Endothelial cell of umbilical vein (primary cell): ENCODE measurements around the gene SORT1. TPM values are rescaled to one million over a fixed set of nuclear protein-coding genes. Genes with fewer than 3 reads are reported as not detected.

ENCODE experiments used
- BruUV-seq: library from RNA; stranded (reverse); fragments of 400-500 nt; replicated peaks from 2 replicates; lab custom pipeline; 2021; lab: Mats Ljungman, UMichigan
- CTCF ChIA-PET: fragments of 300-600, 350-600 bp; sonication (Branson Sonifier 250); formaldehyde crosslinking; loops from one replicate; lab custom pipeline; 2021; ENCODE audit warnings: antibody characterized with exemption, inconsistent platforms; lab: Charles Lee
- POLR2A ChIA-PET: fragments of 300-600, 350-600 bp; sonication (Branson Sonifier 250); formaldehyde crosslinking; loops from one replicate; lab custom pipeline; 2021; ENCODE audit warnings: antibody characterized with exemption, inconsistent platforms; lab: Charles Lee
- DNase-seq: peaks from one replicate; pipeline ENCODE4 v3.0.0-alpha.2; 2011; ENCODE audit warnings: low read depth, low spot score
- FAIRE-seq: peaks from 2 replicates; lab custom pipeline; 2011; peaks lifted over from hg19 to GRCh38; lab: Jason Lieb, UNC
- H2AFZ ChIP-seq: 2 replicates; pipeline ENCODE4 v1.6.0; 2012; ENCODE audit warnings: low read depth, low read length, control low read depth, inconsistent platforms
- H3K27ac ChIP-seq: 2 replicates; pipeline ENCODE4 v1.5.1; 2011; ENCODE audit warnings: low read depth, mild to moderate bottlenecking, control low read depth, low read length, moderate library complexity; ENCODE audit not compliant: insufficient read depth
- H3K27me3 ChIP-seq, 2 experiments: 2 replicates each; pipeline versions ENCODE4 v1.6.0 to v1.6.1; 2011; ENCODE audit warnings: low read length in 2 of 2, mixed read lengths in 1 of 2; ENCODE audit not compliant: control insufficient read depth in 2 of 2, insufficient read depth in 2 of 2
- H3K36me3 ChIP-seq, 2 experiments: 2 replicates in 1 of 2; 3 replicates in 1 of 2; pipeline ENCODE4 v1.5.1; 2011; ENCODE audit warnings: low read length in 2 of 2, mild to moderate bottlenecking in 1 of 2, moderate library complexity in 1 of 2; ENCODE audit not compliant: control insufficient read depth in 2 of 2, insufficient read depth in 2 of 2; ENCODE audit errors: extremely low read depth in 1 of 2
- H3K4me1 ChIP-seq: 3 replicates; pipeline ENCODE4 v1.5.1; 2011; ENCODE audit warnings: mild to moderate bottlenecking, low read length; ENCODE audit not compliant: control insufficient read depth, insufficient read depth; ENCODE audit errors: extremely low read depth
- H3K4me2 ChIP-seq: 2 replicates; pipeline ENCODE4 v1.6.1; 2011; ENCODE audit warnings: low read length, control low read depth, mixed read lengths; ENCODE audit not compliant: insufficient read depth
- H3K4me3 ChIP-seq, 3 experiments: fragments of 200-600 bp in 1 of 3; sonication (generic), shearing (Covaris generic) in 1 of 3; replicated peaks in 1 of 3; 2 replicates each; pipeline ENCODE4 v1.5.1; 2011 to 2016; ENCODE audit warnings: control low read depth in 3 of 3, low read length in 3 of 3, mild to moderate bottlenecking in 2 of 3, inconsistent platforms in 1 of 3, low read depth in 1 of 3, moderate library complexity in 1 of 3; ENCODE audit not compliant: insufficient read depth in 1 of 3
- H3K79me2 ChIP-seq: 2 replicates; pipeline ENCODE4 v1.6.0; 2012; ENCODE audit warnings: low read length, inconsistent platforms; ENCODE audit not compliant: control insufficient read depth, insufficient read depth
- H3K9ac ChIP-seq: replicated peaks from 2 replicates; pipeline ENCODE3; 2011; ENCODE audit warnings: low read length, control low read depth; ENCODE audit not compliant: insufficient read depth; ENCODE audit errors: extremely low read depth
- H3K9me1 ChIP-seq: replicated peaks from 3 replicates; pipeline ENCODE4 v1.6.0; 2011; ENCODE audit warnings: mild to moderate bottlenecking, low read length; ENCODE audit not compliant: control insufficient read depth, insufficient read depth; ENCODE audit errors: extremely low read depth
- H3K9me3 ChIP-seq: replicated peaks from 2 replicates; pipeline ENCODE4 v1.5.1; 2012; ENCODE audit warnings: low read length, inconsistent platforms; ENCODE audit not compliant: control insufficient read depth, insufficient read depth
- H4K20me1 ChIP-seq: replicated peaks from 2 replicates; pipeline ENCODE3; 2011; ENCODE audit warnings: mild to moderate bottlenecking, low read length; ENCODE audit not compliant: control insufficient read depth, insufficient read depth; ENCODE audit errors: extremely low read depth
- CTCF ChIP-seq, 2 donors: IDR thresholded peaks; 1 replicate in 1 of 2; 2 replicates in 1 of 2; pipeline ENCODE4 v1.5.1; 2011; ENCODE audit warnings: low read length in 2 of 2, mild to moderate bottlenecking in 2 of 2, moderate library complexity in 2 of 2, control low read depth in 1 of 2, inconsistent platforms in 1 of 2, low read depth in 1 of 2; ENCODE audit not compliant: insufficient read depth in 1 of 2; ENCODE audit errors: extremely low read depth in 1 of 2
- EZH2 ChIP-seq: IDR thresholded peaks from 2 replicates; pipeline ENCODE4 v1.6.1; 2012; ENCODE audit warnings: borderline replicate concordance, low read depth, mild to moderate bottlenecking, moderate library complexity, low read length, inconsistent platforms; ENCODE audit not compliant: severe bottlenecking
- FOS ChIP-seq: IDR thresholded peaks from 2 replicates; pipeline ENCODE4 v1.6.1; 2011; ENCODE audit warnings: mild to moderate bottlenecking, low read length, moderate library complexity, borderline replicate concordance; ENCODE audit not compliant: insufficient read depth
- GATA2 ChIP-seq: IDR thresholded peaks from 2 replicates; pipeline ENCODE4 v1.7.0; 2011; ENCODE audit warnings: low read depth, mild to moderate bottlenecking, moderate library complexity, mixed read lengths, low read length; ENCODE audit not compliant: insufficient read length, insufficient read depth
- JUN ChIP-seq: IDR thresholded peaks from 2 replicates; pipeline ENCODE4 v1.6.1; 2011; ENCODE audit warnings: borderline replicate concordance, low read depth; ENCODE audit not compliant: insufficient read length, insufficient read depth
- MAX ChIP-seq: IDR thresholded peaks from 2 replicates; pipeline ENCODE4 v1.6.1; 2011; ENCODE audit not compliant: insufficient read depth, insufficient read length
- MYC ChIP-seq: IDR thresholded peaks from one replicate; pipeline ENCODE4 v1.6.1; 2011; ENCODE audit warnings: mild to moderate bottlenecking, low read depth, low read length
- POLR2A ChIP-seq: IDR thresholded peaks from 2 replicates; pipeline ENCODE4 v1.6.1; 2012; ENCODE audit warnings: low read depth, mild to moderate bottlenecking, control low read depth, low read length
- POLR2AphosphoS5 ChIP-seq: IDR thresholded peaks from 2 replicates; pipeline ENCODE4 v1.6.1; 2012; ENCODE audit warnings: low read depth, mild to moderate bottlenecking, control low read depth, low read length, moderate library complexity; ENCODE audit not compliant: insufficient read depth
- dilution Hi-C: fragments of 300-500 bp; cut with MboI; formaldehyde crosslinking; loops from one replicate; pipeline ENCODE4 v1.15.0; 2019; ENCODE audit warnings: low sequenced_read_pairs; ENCODE audit not compliant: extremely low pct_ligation_motif_present
- intact Hi-C: fragments of 100-400 bp; cut with micrococcal nuclease; formaldehyde crosslinking; loops from one replicate; pipeline ENCODE4 v1.10.0; 2022
- polyA plus RNA-seq, 4 experiments: library from polyadenylated mRNA; depleted of rRNA in 3 of 4; stranded (reverse) in 3 of 4; unstranded in 1 of 4; fragments of >200 nt; gene quantifications; 2 replicates each; pipeline versions ENCODE4 v1.2.1 to v1.2.3, GENCODE V29; 2011 to 2012; ENCODE audit warnings: missing spikeins in 1 of 4
- total RNA-seq: library from RNA; stranded (reverse); gene quantifications from 2 replicates; pipeline ENCODE4 v1.2.3, GENCODE V29; 2021

SORT1 gene
- total and polyA plus RNA-seq, 2 donors (not counting 3 experiments of a cell fraction or from before 2014, with no cell fraction given), result 6.8 to 17.8 TPM

- Histone ChIP-seq H3K27me3 (no peaks in the 10 kb centered on the region), H2AFZ (no peak overlapping the region), H3K4me3 (no peak overlapping the region), H3K9me1 (no peaks in the 10 kb centered on the region), H3K4me1 (no peaks in the 10 kb centered on the region), H3K9me3 (no peaks in the 10 kb centered on the region), H3K27ac (no peak overlapping the region), H3K36me3 (no peaks in the 10 kb centered on the region), H3K79me2 (no peaks in the 10 kb centered on the region), H3K4me2 (no peak overlapping the region), H4K20me1 (no peaks in the 10 kb centered on the region), H3K9ac (no peak overlapping the region)
- intact Hi-C loops (no loop called here), dilution Hi-C loops (no loop called here)
- no TSS peak for BruUV-seq
- ChIA-PET CTCF (interaction anchor here (0.8 to 5.5 kb wide), 2 partner anchors 10 to 132 kb away, joined by 4 to 124 read pairs; partner anchors contain the start of gene SORT1), POLR2A (no interaction called here)
- FAIRE-seq (no peak), DNase-seq (no peak)
- TF ChIP-seq GATA2 (no peak), POLR2A (no peak), EZH2 (no peak), MAX (no peak), POLR2AphosphoS5 (no peak), CTCF (IDR thresholded peaks at IDR 0.05; ENCODE audit: extremely low read depth in 1 of 2, insufficient read depth in 1 of 2, low read depth in 1 of 2, low read length in 2 of 2) (no peak), JUN (no peak), FOS (no peak), MYC (no peak)
These were observed 129.9 kb downstream of the SORT1 start for GRCh38 chr1:109267743-109268300.
